ENCODE measurements around the gene CYRIA. TPM values are rescaled to one million over a fixed set of nuclear protein-coding genes. Genes with fewer than 3 reads are reported as not detected.
A peak's percentile ranks its signal among the peaks of the same experiment; 100 is the strongest.

The CYRIA gene
- polyA plus RNA-seq, 1 donor: 3.3 TPM

DNA sequence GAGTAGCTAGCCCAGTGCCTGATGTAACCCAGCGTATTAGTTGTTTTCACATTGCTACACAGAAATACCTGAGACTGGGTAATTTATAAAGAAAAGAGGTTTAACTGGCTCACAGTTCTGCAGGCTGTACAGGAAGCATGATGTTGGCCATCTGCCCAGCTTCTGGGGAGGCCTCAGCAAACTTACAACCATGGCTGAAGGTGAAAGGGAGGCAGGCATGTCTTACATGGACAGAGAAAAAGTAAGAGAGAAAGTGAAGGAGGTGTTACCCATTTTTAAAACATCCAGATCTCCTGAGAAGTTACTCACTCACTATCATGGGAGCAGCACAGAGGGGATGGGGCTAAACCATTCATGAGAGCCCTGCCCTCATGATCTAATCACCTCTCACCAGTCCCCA, 6.1 kb upstream of the CYRIA start:
- no peak for DNase-seq

DNA sequence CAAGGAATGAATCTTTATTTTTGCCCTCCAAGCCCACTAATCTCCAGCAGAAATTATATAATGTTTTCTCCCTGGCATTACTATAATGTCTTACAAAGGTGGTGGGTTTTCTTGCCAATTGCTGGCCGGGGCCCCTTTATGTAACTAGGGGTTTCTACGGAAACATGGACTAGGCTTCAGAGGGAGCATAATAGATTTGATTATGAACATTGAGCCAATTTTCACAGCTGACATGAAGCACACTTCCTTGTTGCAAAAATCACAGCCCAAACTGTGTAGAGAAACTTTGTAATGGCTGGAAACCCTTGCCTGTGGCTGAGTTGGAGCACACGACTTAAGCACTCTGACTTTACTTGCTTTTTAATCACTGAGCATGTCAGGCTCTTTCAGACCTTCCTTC, 3.8 kb upstream of the CYRIA start:
- DNase-seq: no peak

DNA sequence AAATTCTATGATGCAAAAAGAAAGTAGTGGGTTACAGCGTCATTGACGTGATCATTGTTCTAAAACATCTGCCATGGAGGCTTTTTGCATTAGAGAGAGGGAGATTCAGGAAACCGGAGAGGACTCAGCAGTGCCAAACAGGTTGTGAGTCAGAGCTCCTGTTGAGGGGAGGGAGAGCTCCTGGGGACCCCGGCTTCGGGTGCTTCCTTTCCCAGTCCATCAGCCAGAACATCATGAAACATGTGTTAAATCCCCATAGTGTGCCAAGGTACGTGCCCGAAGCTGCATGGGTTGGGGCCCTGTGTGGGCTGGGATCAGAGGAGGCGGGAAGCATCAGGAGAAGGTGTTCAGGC, 791 bp upstream of the CYRIA start:
- DNase-seq: no peak

DNA sequence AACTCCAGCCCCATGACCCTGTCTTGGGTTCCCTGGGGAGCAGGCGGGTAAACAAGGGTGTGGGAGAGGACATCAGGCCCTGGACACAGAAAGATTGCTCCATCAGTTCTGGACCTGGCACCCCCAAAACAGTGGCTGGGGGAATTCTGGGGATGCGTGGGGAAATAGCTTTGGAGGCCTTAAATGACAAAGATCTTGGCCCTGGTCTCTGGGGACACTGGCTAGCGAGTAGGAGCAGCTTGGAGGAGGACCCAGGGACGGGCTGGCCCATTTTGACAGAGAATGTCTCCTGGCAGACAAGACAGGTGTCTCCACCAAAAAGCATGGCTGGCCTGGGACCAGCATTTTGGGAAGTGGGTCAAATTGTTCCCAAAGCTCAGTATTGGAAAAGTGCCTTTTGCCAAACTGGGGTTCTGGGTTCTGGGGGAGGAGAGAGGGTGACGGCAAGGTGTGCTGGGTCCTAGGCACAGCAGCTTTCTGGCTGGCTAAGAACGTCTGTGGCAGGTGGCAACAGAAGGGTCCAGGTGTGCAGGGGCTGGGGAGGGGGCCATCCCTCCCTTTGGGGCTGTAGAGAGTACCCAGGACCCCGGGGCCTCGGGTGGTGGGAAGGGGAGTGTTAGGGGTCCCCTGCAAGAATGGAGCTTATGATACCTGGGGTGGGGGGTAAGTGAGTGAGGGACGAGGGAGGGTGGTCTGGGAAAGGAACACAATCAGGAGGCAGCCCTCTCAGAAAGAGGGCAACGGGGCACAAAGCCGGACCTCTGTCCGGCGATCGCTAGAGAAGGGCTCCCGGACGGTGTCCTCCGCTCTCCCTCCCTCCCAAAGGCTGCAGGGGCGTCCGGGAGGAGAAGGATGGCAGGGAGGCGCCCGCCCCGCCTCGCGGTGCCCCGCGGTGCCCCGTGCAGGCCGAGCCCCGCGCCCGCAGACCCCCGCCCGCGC, 556 bp downstream of the CYRIA start:
- DNase-seq: no peak

DNA sequence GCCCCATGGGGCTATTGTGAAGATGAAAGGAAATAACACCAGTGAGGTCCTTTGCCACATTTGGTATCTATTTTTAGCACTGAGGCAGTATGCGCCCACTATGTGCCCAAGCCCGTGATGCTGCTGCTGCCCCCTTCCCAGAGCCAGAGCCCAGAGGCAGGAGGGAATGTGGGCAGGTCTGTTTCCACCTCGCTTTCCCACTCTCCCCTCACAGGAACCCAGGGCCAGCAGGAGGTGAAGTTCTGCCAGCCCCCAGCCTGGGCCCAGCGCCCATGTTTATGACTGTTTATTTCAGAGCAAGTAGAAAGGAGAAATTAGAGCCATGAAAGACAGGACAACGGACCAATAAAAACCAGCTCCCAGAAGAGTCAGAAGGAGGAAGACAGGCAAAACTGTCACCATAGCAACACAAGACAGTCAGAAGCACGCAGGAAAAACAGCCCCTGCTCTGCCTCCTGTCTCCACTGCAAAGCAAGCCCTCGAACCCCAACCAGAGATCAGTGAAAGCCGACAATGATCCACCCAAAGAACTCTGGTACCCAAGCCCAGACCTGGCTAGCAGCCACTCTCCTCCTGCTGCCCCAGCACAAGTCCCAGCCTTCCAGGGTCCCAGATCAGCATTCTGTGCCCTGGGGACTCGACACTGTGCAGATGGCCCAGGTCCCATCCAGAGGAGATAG, 1.4 kb downstream of the CYRIA start:
- DNase-seq: peak; percentile 66

DNA sequence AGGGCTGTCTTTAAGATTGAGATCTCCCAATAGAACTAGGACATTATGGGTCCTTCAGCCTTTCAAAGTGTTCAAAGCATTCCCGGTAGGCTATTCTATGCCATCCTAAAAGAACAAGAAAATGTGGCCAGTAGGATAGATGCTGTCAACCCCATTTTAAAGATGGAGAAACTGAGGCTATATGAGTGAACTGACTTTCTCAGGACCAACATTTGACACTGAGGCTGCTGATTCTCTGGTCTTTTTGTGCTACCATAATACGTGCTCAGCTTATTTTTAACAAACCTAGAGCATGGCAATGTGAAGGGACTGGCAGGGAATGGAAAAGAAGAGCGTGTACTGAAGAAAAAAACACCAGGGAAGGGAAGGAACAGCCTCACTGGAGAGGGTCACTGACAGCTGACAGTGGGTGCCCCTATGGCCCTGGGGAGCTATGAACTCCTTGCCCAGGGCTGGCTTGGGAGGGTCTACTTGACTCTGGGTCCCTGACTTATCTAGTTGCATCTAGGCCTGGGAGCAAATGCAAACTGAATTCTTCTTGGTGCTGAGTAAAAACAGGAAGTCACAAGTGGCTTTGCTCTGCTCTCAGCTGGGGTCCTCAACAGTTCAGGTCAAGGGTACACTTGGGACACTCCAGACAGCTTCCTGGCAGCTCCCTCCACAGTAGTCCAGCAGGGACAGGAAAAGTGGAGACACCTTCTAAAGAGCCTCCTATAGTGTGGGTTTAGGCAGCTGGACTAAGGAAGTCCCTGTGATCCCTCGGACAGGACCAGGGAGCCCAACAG, 2.3 kb downstream of the CYRIA start:
- DNase-seq: no peak

DNA sequence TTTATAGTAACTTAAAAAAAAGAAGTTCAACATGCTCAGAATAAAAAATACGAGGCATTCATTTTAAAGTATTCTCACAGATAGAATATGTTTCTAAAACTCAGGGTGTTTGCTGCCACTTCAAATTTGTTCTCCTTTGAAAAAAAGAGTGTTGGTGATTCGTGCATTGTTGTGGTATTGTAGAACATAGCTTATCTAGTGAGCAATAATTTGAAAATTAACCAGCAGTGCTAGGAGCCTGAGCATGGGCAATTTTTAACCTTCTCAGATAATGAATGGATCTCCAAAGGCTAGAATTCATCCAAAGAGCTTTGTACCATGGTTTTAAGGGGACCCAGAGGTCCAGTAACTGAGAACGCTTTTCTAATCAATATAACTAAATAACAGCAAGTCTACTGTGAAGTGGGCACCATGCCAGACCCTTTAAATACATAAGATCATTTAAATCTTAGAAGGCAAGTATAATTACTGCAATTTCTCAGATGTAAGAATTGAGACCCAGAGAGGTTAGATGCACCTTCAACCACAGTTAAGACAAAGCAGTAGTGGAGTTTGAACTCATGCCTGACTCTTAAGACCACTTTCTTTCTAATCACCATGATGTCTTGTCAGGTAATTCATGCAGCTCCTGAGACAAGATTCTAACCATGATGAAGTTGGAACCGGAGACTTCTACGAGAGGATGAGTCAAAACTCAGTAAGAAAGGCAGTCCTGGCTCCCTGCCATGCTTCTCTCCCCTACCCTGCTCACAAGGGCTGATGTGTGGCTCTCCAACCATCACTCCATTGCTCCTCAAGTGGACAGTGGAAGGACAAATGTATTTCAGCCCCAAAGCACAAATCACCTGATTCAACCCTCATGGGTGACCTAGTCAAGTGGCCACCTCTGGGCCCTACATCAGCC, 3.4 kb downstream of the CYRIA start:
- no peak for DNase-seq

DNA sequence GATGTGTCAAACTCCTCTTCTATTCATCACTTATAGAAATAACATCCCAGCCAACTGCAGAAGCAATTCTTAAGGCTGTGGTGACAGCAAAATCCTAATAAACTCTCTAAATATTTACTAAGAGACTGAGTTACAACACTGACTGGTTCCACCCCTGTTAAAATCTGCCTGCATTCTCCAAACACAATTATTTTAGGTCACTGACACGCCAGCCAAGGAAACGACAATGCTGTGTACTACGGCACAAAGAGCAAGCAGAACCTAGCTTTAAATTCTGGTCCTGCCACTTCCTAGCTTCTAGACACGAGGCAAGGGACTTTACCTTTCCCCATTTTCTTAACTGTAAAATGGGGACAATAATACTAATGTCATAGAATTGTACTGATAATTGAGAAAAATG, 4.1 kb downstream of the CYRIA start:
- no peak for DNase-seq

DNA sequence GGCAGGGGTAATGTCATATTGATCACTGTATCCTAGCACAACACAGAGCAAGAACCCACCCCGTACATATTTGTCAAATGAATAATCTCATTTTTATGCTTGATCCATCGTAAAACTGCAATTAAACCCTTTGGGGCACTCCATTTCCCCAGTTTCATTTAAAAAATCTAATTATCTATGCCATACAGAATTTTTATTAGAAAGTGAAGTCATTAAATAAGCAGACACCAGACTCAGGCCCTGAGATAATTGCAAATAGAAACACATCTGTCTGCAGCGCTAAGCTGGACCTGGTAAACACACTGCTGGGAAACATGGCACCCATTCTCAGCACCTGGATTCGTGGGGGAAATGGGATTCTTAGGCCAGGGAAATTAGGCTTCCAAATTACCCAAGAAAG, 5.1 kb downstream of the CYRIA start:
- no peak for DNase-seq

DNA sequence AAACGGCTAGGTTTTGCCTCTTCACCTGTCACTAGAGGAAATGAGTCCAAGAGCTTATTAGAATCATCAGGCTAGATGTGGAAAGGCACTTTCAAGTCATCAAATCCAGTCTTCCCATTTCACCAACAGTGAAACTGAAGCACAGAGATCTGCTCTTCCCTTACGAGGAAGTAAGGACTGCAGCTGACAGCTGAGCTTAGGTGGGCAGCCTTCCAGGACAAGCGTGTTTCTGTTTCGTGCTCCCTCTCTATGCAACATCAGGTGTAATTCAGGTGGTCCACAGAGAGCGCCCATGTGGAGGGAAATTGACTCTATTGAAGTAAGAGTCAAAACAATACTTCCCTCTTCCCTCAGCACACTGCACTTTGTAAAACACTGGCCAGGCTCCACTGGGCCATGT, 5.5 kb downstream of the CYRIA start:
- DNase-seq: no peak

DNA sequence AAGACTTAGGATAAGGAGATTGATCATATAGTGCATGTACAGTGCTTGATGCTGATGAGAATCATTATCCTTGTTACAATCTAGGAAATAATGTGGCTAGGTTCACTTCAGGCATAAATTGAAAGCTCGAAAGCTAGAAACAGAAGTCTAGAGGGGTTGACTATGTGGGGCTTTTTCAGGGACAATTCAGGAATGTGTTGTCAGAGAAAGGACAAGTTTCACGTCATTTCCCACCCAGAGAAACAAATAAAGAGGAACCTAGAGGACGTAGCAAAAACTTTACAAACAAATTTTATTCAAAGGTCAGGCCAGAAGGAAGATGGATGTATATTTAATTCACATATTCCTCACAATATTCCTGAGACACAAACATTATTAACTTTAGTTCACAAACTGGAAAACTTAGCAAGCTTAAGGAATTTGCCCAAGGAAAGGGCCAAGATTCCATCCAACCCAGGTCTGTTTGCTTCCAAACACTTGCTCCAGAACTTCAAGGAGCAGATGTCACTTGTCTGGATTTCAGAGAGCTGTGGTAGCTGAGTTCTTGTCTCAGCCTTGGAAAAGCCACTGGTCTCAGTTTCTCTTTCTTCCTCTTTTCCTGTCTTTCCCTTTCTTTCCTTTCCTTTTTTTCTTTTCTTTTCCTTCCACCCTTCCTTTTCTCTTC, 7.4 kb downstream of the CYRIA start:
- no peak for DNase-seq

DNA sequence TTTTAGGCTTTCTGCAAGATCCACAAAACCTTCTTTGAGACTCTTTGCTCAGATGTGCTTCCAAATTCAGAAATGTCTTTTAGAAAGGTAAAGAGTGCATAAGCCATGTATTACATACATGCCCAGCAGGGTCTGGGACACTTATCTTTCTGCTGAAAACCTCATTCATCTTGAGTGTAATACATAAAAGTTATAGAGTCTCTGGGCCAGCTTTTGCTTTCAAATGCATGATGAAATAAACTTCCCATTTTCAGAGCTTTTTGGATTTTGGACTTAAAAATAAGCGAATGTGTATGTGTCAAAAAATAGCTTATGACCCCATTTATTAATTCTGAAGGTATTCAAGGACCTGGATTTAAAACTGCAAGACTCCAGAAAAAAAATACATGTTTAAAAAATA, 8.0 kb downstream of the CYRIA start:
- no peak for DNase-seq

DNA sequence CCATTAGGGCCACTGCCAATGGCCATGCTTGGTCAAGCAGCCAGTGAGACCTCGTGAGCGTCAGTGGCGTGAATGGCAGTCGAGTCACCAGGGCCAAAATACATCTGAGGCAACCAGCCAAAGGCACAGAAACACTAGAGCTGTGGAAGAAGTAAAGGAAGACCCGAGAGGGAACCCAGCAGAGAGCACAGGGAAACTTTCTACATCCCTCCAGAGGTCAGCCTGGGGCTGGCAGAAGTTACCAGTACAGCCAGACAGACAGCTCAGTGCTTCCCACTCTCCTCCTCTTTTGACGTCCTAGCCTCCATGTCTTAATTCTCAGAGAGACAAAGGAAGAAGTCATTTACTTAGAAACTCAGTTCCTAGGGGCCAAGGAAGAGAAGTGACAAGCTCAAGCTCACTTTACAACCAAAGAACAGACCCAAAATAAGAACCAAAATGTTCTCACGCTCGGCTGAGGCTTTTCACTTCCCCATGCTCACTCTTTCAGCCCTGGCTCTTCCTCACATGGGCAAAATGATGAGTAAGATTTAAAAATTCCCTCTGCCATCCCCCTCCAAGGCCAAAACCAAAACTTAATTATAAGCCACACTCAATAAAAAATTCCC, 8.7 kb downstream of the CYRIA start:
- no peak for DNase-seq

DNA sequence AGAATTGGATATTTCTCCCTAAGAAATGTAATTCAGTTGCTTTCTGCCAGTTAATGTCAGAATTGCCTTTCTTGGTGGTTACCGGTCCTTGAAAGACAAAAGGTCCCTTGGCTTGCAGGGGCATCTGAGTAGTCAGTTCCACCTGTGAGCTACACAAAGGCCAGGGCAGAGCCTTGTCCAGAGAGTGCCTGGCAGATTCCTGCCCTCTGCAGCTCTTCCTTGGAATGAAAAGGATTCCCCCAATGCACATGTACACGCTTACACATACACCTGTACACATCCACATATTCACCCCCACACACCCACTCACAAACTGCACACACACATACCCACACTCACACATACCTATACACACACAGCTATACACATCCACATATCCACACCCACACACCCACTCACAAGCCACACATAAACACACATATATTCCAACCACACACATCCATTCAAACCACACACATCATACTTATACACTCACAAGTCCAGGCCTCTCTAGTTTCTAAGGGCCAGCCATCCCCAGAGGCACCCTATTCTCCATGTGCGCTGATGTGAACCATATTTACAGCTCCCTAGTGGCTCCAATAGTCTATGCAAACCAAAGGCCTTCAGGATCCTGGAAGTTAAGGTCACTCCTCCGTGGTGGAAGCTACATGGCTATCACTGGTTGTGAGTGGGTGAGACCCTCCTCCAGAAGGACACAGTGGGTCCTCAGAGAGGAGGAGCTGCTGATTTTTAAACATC, 9.6 kb downstream of the CYRIA start:
- DNase-seq: no peak

DNA sequence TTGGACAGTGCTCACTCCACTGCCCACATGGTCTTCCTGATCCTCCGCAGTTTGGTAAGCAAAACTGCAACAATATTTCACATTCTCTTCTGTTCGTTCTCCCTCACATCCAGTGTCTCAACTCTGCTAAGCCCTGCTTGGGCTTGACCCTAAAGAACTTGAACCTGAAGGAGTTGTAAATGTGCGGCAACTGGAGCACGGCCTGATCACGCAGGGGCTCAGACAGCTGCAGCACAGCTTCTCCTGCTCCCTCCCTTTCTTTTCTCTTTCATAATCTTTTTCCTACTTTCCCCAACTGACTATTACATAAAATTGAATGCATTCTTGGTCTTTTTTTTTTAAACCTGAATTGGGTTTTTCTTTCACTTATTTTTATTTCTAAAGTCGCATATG, 10.2 kb downstream of the CYRIA start:
- DNase-seq: no peak

DNA sequence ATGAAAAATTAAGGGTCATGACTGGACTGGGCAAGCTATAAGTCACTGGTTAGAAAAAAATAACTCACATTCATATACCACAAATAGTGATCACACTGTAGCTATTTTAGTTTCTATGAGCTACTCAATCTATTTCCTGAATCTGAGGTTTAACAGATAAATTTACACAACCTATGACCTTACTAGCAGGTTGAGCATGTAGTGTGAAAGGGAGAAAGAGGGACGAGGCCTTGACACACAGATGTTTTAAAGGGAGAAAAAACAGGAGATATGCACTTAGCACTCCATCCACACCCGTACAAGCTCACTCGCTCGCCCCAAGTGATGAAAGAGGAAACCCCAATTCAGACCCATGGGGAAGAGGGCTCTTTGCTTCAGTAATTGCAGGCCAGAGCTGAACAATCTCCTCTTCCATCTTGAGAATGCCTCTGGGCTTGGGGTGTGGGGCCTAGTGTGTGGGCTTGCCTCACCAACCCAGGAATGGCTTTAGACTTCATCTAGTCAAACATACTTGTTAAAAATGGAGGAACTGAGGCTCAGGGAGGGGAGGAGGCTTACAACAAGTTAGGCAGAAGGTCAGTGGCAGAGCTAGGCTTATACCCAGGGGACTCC, 10.7 kb downstream of the CYRIA start:
- DNase-seq: no peak

DNA sequence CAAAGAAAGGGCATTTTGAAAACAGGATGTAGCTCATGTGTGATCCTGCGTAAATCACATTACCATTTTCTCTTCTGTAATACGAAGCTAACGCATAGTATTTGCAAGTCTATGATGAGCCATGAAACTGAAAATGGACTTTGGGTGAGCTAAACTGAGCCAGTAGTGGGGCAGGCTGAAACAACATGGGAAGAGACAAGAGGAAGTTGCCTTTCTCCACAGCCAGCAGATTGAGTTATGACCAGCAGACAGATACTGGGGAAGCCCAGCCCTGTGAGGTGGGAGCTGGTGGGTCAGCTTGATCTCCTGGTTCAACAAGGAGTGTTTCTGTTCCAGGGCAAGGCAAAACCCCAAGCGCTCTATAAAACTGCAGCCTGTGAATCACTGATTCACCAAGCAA, 11.8 kb downstream of the CYRIA start:
- DNase-seq: no peak

DNA sequence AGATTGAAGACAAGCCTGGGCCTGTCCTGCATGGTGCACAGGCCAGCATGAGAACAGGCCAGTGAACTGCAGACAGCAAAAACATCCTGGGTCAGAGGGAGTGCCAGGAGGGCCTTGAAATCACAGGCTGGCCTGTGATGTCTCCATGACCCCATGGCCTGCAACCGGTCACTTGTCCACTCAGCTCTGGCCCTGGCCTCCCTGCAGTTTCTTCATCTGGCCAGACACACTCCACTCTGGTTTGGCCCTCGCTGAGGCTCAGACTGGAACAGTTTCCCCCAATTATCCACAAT, 12.6 kb downstream of the CYRIA start:
- no peak for DNase-seq

DNA sequence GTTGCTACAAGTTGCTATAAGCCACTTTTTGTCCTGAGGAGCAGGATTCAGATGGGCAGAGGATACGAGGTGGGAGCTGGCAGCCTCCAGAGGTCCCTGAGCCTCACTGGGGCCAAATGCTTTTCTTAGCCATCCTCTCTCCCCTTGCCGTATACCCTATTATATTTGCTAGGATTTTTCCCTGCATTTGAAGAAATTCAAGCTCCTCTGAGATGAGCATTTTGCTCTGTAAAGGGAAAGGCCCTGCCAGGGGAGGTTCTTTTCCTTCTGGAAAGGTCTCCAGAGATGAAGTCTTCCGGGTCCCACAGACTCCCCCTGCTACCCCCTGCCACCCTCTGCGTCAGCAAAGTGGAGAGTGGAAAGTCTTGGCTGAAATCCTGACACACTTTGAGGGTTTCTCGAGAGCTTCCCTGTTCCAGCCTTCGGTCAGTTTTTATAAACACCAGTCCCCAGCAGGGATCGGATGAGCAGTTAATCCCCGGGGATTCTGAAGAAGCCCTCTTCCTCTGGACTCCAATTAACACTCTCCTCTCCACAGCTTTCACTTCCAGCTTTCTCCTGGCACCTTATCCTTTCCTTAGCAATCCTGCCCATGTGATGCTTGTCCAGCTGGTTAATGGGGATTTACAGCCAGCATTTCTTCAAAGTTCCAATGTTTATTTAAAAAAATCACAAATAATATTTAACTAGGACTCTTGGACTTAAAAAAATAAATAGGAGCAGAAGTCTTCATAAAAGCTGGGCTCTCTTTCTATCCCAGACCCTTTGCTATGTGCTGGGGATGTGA, 13.1 kb downstream of the CYRIA start:
- no peak for DNase-seq

Measured in left kidney (tissue), 2 donors.